A549 (cell line): Measurements from ENCODE around the gene PNPLA3. TPM values are rescaled to one million over a fixed set of nuclear protein-coding genes. Genes with fewer than 3 reads are reported as not detected.

Experiments
- ATAC-seq, 2 experiments: fragments of 200-7000 bp in 1 of 2; fragments of >200 bp in 1 of 2; cut with Nextera tagmentation in 1 of 2; cut with Tn5 transposase in 1 of 2; 3 replicates each; pipeline versions ENCODE4 v1.8.0 to v1.9.1; 2018 to 2020; ENCODE audit warnings: mild to moderate bottlenecking in 1 of 2, moderate library complexity in 1 of 2
- CTCF ChIA-PET: fragments of 300-600 bp; sonication (Branson Sonifier 250); formaldehyde crosslinking; extraction: SDS; loops from one replicate; lab custom pipeline; 2021; ENCODE audit warnings: antibody characterized with exemption, inconsistent platforms; lab: Yijun Ruan, JAX
- POLR2A ChIA-PET: fragments of 350-600 bp; formaldehyde crosslinking; extraction: SDS; loops from one replicate; lab custom pipeline; 2021; ENCODE audit warnings: antibody characterized with exemption, inconsistent platforms; lab: Yijun Ruan, JAX
- DNase-seq, 2 experiments: peaks; one replicate each; pipeline versions ENCODE4 v3.0.0 to v3.0.0-alpha.2; 2011 to 2016; ENCODE audit warnings: low read depth in 1 of 2, low spot score in 1 of 2
- FAIRE-seq: peaks from 2 replicates; lab custom pipeline; 2011; peaks lifted over from hg19 to GRCh38; lab: Jason Lieb, UNC
- H3K27ac ChIP-seq, 2 experiments: fragments of >200 bp; sonication (Bioruptor Twin); formaldehyde crosslinking; 3 replicates each; pipeline ENCODE4 v1.5.1; 2016 to 2017
- H3K4me1 ChIP-seq: fragments of >200 bp; sonication (Bioruptor Twin); formaldehyde crosslinking; 3 replicates; pipeline ENCODE4 v1.6.1; 2016
- H3K4me2 ChIP-seq: fragments of >200 bp; sonication (Bioruptor Twin); formaldehyde crosslinking; 3 replicates; pipeline ENCODE4 v1.6.1; 2016
- H3K4me3 ChIP-seq: fragments of >200 bp; sonication (Bioruptor Twin); formaldehyde crosslinking; 3 replicates; pipeline ENCODE4 v1.5.1; 2016
- H3K9me3 ChIP-seq: fragments of >200 bp; sonication (Bioruptor Twin); formaldehyde crosslinking; 3 replicates; pipeline ENCODE4 v1.6.1; 2016
- BHLHE40 ChIP-seq: IDR thresholded peaks from 2 replicates; pipeline ENCODE4 v1.6.1; 2012; ENCODE audit warnings: low read depth, low read length, inconsistent platforms
- CBX8 ChIP-seq: fragments of 200-600 bp; sonication (generic); IDR thresholded peaks from 2 replicates; pipeline ENCODE4 v1.6.1; 2016
- CHD2 ChIP-seq: fragments of 150-350 bp; IDR thresholded peaks from 2 replicates; pipeline ENCODE4 v1.6.1; 2014; ENCODE audit warnings: low read length; ENCODE audit not compliant: partially characterized antibody
- EHF ChIP-seq: fragments of 250-450 bp; sonication (Bioruptor Pico); IDR thresholded peaks from 2 replicates; pipeline ENCODE4 v1.5.0; 2020; ENCODE audit warnings: mild to moderate bottlenecking
- EHMT2 ChIP-seq: fragments of 200-600 bp; sonication (generic); IDR thresholded peaks from 2 replicates; pipeline ENCODE4 v1.6.1; 2016; ENCODE audit warnings: antibody characterized with exemption, low read depth, mild to moderate bottlenecking, moderate library complexity
- EP300 ChIP-seq, 2 experiments: fragments of >200 bp; sonication (Bioruptor Twin); formaldehyde crosslinking; IDR thresholded peaks; 2 replicates in 1 of 2; 3 replicates in 1 of 2; pipeline ENCODE4 v1.6.1; 2016 to 2017
- HEYL ChIP-seq: fragments of 250-450 bp; sonication (Bioruptor Pico); IDR thresholded peaks from 2 replicates; pipeline ENCODE4 v1.8.0; 2021; ENCODE audit warnings: mild to moderate bottlenecking, moderate library complexity
- HOXA7 ChIP-seq: fragments of 250-450 bp; sonication (Bioruptor Pico); IDR thresholded peaks from 2 replicates; pipeline ENCODE4 v1.5.0; 2020; ENCODE audit warnings: mild to moderate bottlenecking, moderate library complexity
- HOXB13 ChIP-seq: fragments of 250-450 bp; sonication (Bioruptor Pico); IDR thresholded peaks from 2 replicates; pipeline ENCODE4 v1.5.0; 2020; ENCODE audit warnings: low read depth, mild to moderate bottlenecking, moderate library complexity
- HOXB5 ChIP-seq: fragments of 250-450 bp; sonication (Bioruptor Pico); IDR thresholded peaks from 2 replicates; pipeline ENCODE4 v1.5.0; 2020; ENCODE audit warnings: mild to moderate bottlenecking, moderate library complexity
- NPAS2 ChIP-seq: fragments of 250-450 bp; sonication (Bioruptor Pico); IDR thresholded peaks from 2 replicates; pipeline ENCODE4 v1.8.0; 2022; ENCODE audit warnings: mild to moderate bottlenecking, moderate library complexity, borderline replicate concordance
- NR3C1 ChIP-seq: fragments of >200 bp; sonication (Bioruptor Twin); formaldehyde crosslinking; IDR thresholded peaks from 3 replicates; pipeline ENCODE4 v1.6.1; 2017
- POLR2A ChIP-seq: IDR thresholded peaks from 2 replicates; pipeline ENCODE4 v1.6.1; 2012; ENCODE audit warnings: mild to moderate bottlenecking, low read length
- RFX5 ChIP-seq: fragments of 450-650 bp; IDR thresholded peaks from 2 replicates; pipeline ENCODE4 v1.7.1; 2014; ENCODE audit warnings: antibody characterized with exemption, mild to moderate bottlenecking, moderate library complexity
- TP53 ChIP-seq: fragments of 250-450 bp; sonication (Bioruptor Pico); IDR thresholded peaks from 2 replicates; pipeline ENCODE4 v1.5.0; 2021; ENCODE audit warnings: mild to moderate bottlenecking, moderate library complexity
- ZNF302 ChIP-seq: fragments of 250-450 bp; sonication (Bioruptor Pico); IDR thresholded peaks from 2 replicates; pipeline ENCODE4 v1.9.0; 2021; ENCODE audit warnings: inconsistent platforms, mild to moderate bottlenecking, moderate library complexity
- ZSCAN20 ChIP-seq: fragments of 250-450 bp; sonication (Bioruptor Pico); IDR thresholded peaks from 2 replicates; pipeline ENCODE4 v1.8.0; 2022; ENCODE audit warnings: mild to moderate bottlenecking, moderate library complexity
- WGBS: methylation state at CpG from one replicate; pipeline ENCODE4 v1.1.6; 2017; ENCODE audit errors: missing lambda C conversion rate; 5-methylcytosine and 5-hydroxymethylcytosine counted together
- polyA plus RNA-seq, 4 experiments: library from polyadenylated mRNA; depleted of rRNA in 3 of 4; stranded (reverse); fragments of >200 nt; fragmentation: RNase III in 1 of 4; extraction: RNeasy Plus Mini Kit Qiagen cat#74134 plus additional on column Dnase treatment in 1 of 4; gene quantifications; 2 replicates in 3 of 4; 3 replicates in 1 of 4; pipeline ENCODE4 v1.2.3, GENCODE V29; 2011 to 2017
- TF ChIP-seq, protein P1 (sequence below): fragments of 200-600 bp; sonication (generic); IDR thresholded peaks from 2 replicates; pipeline ENCODE4 v1.6.1; 2016; ENCODE audit warnings: antibody characterized with exemption, mild to moderate bottlenecking, moderate library complexity
- TF ChIP-seq, protein P2 (sequence below): fragments of 150-350 bp; IDR thresholded peaks from 2 replicates; pipeline ENCODE4 v1.6.1; 2014; ENCODE audit warnings: low read depth, mild to moderate bottlenecking, low read length
- TF ChIP-seq, protein P3 (sequence below): IDR thresholded peaks from 2 replicates; pipeline ENCODE4 v1.6.1; 2012; ENCODE audit warnings: low read depth, borderline replicate concordance

Gene PNPLA3
- polyA plus RNA-seq, 2 of the 4 experiments (the other 2 are of a cell fraction), result 1.3 to 1.8 TPM

DNA sequence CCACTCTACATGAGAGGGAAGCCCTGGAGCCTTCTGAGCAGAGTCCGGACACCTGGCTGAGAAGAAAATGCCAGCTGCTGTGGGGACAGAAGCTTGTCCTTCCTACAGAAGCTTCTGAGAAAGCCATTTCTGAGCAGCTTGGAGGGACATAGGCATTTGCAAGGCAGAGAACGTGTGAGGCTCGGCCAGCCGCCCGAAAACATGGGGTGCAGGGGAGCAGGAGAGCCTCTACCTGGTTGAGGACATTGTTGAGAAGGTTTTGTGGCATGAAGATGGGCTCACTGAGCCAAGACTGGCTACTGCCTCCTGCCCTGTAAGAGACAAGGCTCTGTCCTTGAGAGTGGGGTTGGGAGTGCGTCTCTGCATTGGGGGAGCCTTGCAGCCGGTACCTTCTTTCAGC, 57.0 kb downstream of the PNPLA3 start:
- Histone ChIP-seq H3K4me2 (no peak overlapping the region), H3K9me3 (no peaks in the 10 kb centered on the region), H3K4me1 (no peaks in the 10 kb centered on the region), H3K4me3 (no peak overlapping the region), H3K27ac (no peak overlapping the region)
- ATAC-seq (no peak), DNase-seq (no peak), FAIRE-seq (no peak)
- ChIA-PET POLR2A (no interaction called here), CTCF (no interaction called here)
- 100% methylated on average over 6 of the region's 7 CpGs for WGBS
- TF ChIP-seq ZNF302, result no peak
- no peak for TF ChIP-seq EP300 (IDR thresholded peaks at IDR 0.05)
- no peak for TF ChIP-seq NR3C1
- no peak for TF ChIP-seq HEYL (CRISPR knock-in tag)
- TF ChIP-seq CBX8, result no peak
- no peak for TF ChIP-seq EHMT2
- TF ChIP-seq, protein P1, sequence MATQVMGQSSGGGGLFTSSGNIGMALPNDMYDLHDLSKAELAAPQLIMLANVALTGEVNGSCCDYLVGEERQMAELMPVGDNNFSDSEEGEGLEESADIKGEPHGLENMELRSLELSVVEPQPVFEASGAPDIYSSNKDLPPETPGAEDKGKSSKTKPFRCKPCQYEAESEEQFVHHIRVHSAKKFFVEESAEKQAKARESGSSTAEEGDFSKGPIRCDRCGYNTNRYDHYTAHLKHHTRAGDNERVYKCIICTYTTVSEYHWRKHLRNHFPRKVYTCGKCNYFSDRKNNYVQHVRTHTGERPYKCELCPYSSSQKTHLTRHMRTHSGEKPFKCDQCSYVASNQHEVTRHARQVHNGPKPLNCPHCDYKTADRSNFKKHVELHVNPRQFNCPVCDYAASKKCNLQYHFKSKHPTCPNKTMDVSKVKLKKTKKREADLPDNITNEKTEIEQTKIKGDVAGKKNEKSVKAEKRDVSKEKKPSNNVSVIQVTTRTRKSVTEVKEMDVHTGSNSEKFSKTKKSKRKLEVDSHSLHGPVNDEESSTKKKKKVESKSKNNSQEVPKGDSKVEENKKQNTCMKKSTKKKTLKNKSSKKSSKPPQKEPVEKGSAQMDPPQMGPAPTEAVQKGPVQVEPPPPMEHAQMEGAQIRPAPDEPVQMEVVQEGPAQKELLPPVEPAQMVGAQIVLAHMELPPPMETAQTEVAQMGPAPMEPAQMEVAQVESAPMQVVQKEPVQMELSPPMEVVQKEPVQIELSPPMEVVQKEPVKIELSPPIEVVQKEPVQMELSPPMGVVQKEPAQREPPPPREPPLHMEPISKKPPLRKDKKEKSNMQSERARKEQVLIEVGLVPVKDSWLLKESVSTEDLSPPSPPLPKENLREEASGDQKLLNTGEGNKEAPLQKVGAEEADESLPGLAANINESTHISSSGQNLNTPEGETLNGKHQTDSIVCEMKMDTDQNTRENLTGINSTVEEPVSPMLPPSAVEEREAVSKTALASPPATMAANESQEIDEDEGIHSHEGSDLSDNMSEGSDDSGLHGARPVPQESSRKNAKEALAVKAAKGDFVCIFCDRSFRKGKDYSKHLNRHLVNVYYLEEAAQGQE, result no peak
- TF ChIP-seq RFX5, result no peak
- no peak for TF ChIP-seq TP53 (CRISPR knock-in tag)
- TF ChIP-seq HOXB5 (CRISPR knock-in tag), result no peak
- no peak for TF ChIP-seq NPAS2 (CRISPR knock-in tag)
- no peak for TF ChIP-seq ZSCAN20 (CRISPR knock-in tag)
- TF ChIP-seq HOXA7, result no peak
- TF ChIP-seq, protein P2, sequence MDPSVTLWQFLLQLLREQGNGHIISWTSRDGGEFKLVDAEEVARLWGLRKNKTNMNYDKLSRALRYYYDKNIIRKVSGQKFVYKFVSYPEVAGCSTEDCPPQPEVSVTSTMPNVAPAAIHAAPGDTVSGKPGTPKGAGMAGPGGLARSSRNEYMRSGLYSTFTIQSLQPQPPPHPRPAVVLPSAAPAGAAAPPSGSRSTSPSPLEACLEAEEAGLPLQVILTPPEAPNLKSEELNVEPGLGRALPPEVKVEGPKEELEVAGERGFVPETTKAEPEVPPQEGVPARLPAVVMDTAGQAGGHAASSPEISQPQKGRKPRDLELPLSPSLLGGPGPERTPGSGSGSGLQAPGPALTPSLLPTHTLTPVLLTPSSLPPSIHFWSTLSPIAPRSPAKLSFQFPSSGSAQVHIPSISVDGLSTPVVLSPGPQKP, result no peak
- no peak for TF ChIP-seq CHD2
- TF ChIP-seq POLR2A, result no peak
- TF ChIP-seq BHLHE40, result no peak
- TF ChIP-seq, protein P3, sequence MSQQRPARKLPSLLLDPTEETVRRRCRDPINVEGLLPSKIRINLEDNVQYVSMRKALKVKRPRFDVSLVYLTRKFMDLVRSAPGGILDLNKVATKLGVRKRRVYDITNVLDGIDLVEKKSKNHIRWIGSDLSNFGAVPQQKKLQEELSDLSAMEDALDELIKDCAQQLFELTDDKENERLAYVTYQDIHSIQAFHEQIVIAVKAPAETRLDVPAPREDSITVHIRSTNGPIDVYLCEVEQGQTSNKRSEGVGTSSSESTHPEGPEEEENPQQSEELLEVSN, result no peak

DNA sequence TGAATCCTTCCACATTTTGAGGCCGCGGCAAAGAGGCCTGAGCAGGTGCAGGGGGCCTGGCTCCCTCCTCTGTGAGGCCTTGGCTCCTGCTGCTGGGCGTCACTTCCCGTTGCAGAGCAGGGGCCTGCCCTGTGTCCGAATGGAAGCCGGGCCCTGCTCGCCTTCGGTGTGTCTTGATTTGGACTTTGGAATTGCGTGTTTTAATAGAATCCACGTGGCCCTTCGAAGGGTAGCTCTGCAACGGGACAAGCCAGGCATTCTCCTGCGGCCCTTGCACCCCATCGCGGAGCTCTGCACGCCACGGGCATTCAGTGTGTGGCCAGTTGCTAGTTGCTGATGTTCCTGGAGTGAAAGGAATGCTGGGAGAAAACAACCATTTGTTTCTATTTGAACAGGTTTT, 57.4 kb downstream of the PNPLA3 start:
- WGBS, result 95% methylated on average over 12 of the region's 17 CpGs
- Histone ChIP-seq H3K4me1 (no peaks in the 10 kb centered on the region), H3K4me2 (no peak overlapping the region), H3K4me3 (no peak overlapping the region), H3K27ac (no peak overlapping the region), H3K9me3 (no peaks in the 10 kb centered on the region)
- ATAC-seq (no peak), DNase-seq (no peak)
- ChIA-PET POLR2A (no interaction called here), CTCF (no interaction called here)
- TF ChIP-seq HOXB13 (CRISPR knock-in tag) (no peak), EHF (CRISPR knock-in tag) (no peak), HOXB5 (CRISPR knock-in tag) (no peak)
- TF ChIP-seq, protein P2, result no peak
- TF ChIP-seq, all 56 proteins: peak for 0
- FAIRE-seq, result no peak
